SK-N-SH (cell line): ENCODE results near the gene ST8SIA6. TPM values are rescaled to one million over a fixed set of nuclear protein-coding genes. Genes with fewer than 3 reads are reported as not detected.

Experiments used
- CTCF ChIA-PET: fragments of 300-600, 350-600 bp; formaldehyde crosslinking; extraction: SDS; loops from one replicate; lab custom pipeline; 2021; lab: Yijun Ruan, JAX
- POLR2A ChIA-PET: fragments of 350-600 bp; sonication (Branson Sonifier 250); formaldehyde crosslinking; extraction: SDS; loops from one replicate; lab custom pipeline; 2020; ENCODE audit warnings: antibody characterized with exemption, inconsistent platforms; lab: Yijun Ruan, JAX
- DNase-seq: peaks from one replicate; pipeline ENCODE4 v3.0.0; 2012
- H2AFZ ChIP-seq: fragments of 200-600 bp; sonication (generic); 2 replicates; pipeline ENCODE4 v1.8.1; 2016; ENCODE audit warnings: antibody characterized with exemption, mild to moderate bottlenecking, low read depth
- H3F3A ChIP-seq: fragments of 200-600 bp; sonication (generic); replicated peaks from 2 replicates; pipeline ENCODE3; 2016; ENCODE audit warnings: antibody characterized with exemption, mild to moderate bottlenecking; ENCODE audit not compliant: insufficient read depth
- H3K27ac ChIP-seq, 2 experiments: fragments of 200-500 bp in 1 of 2; fragments of 200-600 bp in 1 of 2; sonication (Bioruptor generic) in 1 of 2; sonication (generic), shearing (Covaris generic) in 1 of 2; 2 replicates each; pipeline versions ENCODE4 v1.5.1 to v1.6.1; 2014 to 2016; ENCODE audit warnings: low read depth in 2 of 2, inconsistent platforms in 1 of 2, low read length in 1 of 2, mild to moderate bottlenecking in 1 of 2, mixed read lengths in 1 of 2
- H3K27me3 ChIP-seq: fragments of 200-600 bp; sonication (generic), shearing (Covaris generic); 2 replicates; pipeline ENCODE4 v1.6.1; 2016; ENCODE audit warnings: mixed run types; ENCODE audit not compliant: insufficient read depth
- H3K36me3 ChIP-seq, 2 experiments: fragments of 200-500 bp in 1 of 2; fragments of 200-600 bp in 1 of 2; sonication (Bioruptor generic) in 1 of 2; sonication (generic) in 1 of 2; replicated peaks in 1 of 2; 2 replicates each; pipeline versions ENCODE3 to v1.5.1; 2014 to 2016; ENCODE audit warnings: low read length in 1 of 2, mild to moderate bottlenecking in 1 of 2; ENCODE audit not compliant: insufficient read depth in 2 of 2, control insufficient read depth in 1 of 2
- H3K4me1 ChIP-seq, 2 experiments: fragments of 200-500 bp in 1 of 2; fragments of 200-600 bp in 1 of 2; sonication (Bioruptor generic) in 1 of 2; sonication (generic), shearing (Covaris generic) in 1 of 2; 2 replicates each; pipeline versions ENCODE4 v1.5.1 to v1.6.1; 2014 to 2016; ENCODE audit warnings: low read depth in 1 of 2, low read length in 1 of 2, mixed run types in 1 of 2; ENCODE audit not compliant: insufficient read depth in 2 of 2, control insufficient read depth in 1 of 2
- H3K4me2 ChIP-seq: fragments of 200-600 bp; sonication (generic), shearing (Covaris generic); 2 replicates; pipeline ENCODE4 v1.6.1; 2017; ENCODE audit warnings: mixed run types
- H3K4me3 ChIP-seq, 2 experiments: fragments of 200-500 bp in 1 of 2; fragments of 200-600 bp in 1 of 2; sonication (Bioruptor generic) in 1 of 2; sonication (generic), shearing (Covaris generic) in 1 of 2; 2 replicates each; pipeline versions ENCODE4 v1.5.1 to v1.8.1; 2014 to 2016; ENCODE audit warnings: low read depth in 2 of 2, inconsistent platforms in 1 of 2, low read length in 1 of 2, mild to moderate bottlenecking in 1 of 2, mixed read lengths in 1 of 2, moderate library complexity in 1 of 2
- H3K79me2 ChIP-seq: fragments of 200-600 bp; sonication (generic); 2 replicates; pipeline ENCODE4 v1.8.1; 2017; ENCODE audit warnings: mild to moderate bottlenecking; ENCODE audit not compliant: insufficient read depth
- H3K9ac ChIP-seq: fragments of 200-600 bp; sonication (generic); 2 replicates; pipeline ENCODE4 v1.6.1; 2017; ENCODE audit warnings: mixed run types
- H3K9me2 ChIP-seq: fragments of 200-600 bp; sonication (generic); 2 replicates; pipeline ENCODE4 v1.6.1; 2017; ENCODE audit warnings: mixed run types
- H3K9me3 ChIP-seq: fragments of 200-600 bp; sonication (generic); 2 replicates; pipeline ENCODE4 v1.6.1; 2017; ENCODE audit warnings: mixed run types, mild to moderate bottlenecking, moderate library complexity
- H4K20me1 ChIP-seq: fragments of 200-600 bp; sonication (generic); 2 replicates; pipeline ENCODE4 v1.6.1; 2017; ENCODE audit warnings: mild to moderate bottlenecking, mixed run types; ENCODE audit not compliant: insufficient read depth
- CTCF ChIP-seq: fragments of 200-600 bp; sonication (generic); IDR thresholded peaks from 2 replicates; pipeline ENCODE4 v1.6.1; 2017; ENCODE audit warnings: antibody characterized with exemption, mild to moderate bottlenecking, moderate library complexity
- EP300 ChIP-seq, 2 experiments: IDR thresholded peaks; 2 replicates each; pipeline versions ENCODE4 v1.4.0 to v1.6.1; 2012; ENCODE audit warnings: borderline replicate concordance in 1 of 2, low read depth in 1 of 2, low read length in 1 of 2
- EZH2phosphoT487 ChIP-seq: fragments of 200-600 bp; sonication (generic); IDR thresholded peaks from 2 replicates; pipeline ENCODE4 v1.6.1; 2017; ENCODE audit warnings: low read depth, mixed run types, mild to moderate bottlenecking, antibody characterized with exemption, moderate library complexity, borderline replicate concordance
- TAF1 ChIP-seq: IDR thresholded peaks from 2 replicates; pipeline ENCODE4 v1.6.1; 2012; ENCODE audit warnings: low read depth, mild to moderate bottlenecking, low read length, moderate library complexity, borderline replicate concordance
- TCF12 ChIP-seq: IDR thresholded peaks from 2 replicates; pipeline ENCODE4 v1.4.0; 2012
- TEAD4 ChIP-seq: IDR thresholded peaks from 2 replicates; pipeline ENCODE4 v1.4.0; 2012; ENCODE audit warnings: mild to moderate bottlenecking, borderline replicate concordance; ENCODE audit not compliant: insufficient read depth
- USF2 ChIP-seq: fragments of 150-350 bp; IDR thresholded peaks from 2 replicates; pipeline ENCODE4 v1.6.1; 2017; ENCODE audit warnings: antibody characterized with exemption, low read length, low read depth, borderline replicate concordance
- YY1 ChIP-seq: IDR thresholded peaks from 2 replicates; pipeline ENCODE4 v1.4.0; 2012; ENCODE audit warnings: low read depth, mild to moderate bottlenecking
- WGBS: methylation state at CpG from one replicate; pipeline ENCODE4 v1.1.6; 2017; ENCODE audit warnings: low lambda C conversion rate; 5-methylcytosine and 5-hydroxymethylcytosine counted together
- polyA plus RNA-seq, 3 experiments: library from polyadenylated mRNA; depleted of rRNA; stranded (reverse); fragments of >200 nt; gene quantifications; 2 replicates each; pipeline ENCODE4 v1.2.3, GENCODE V29; 2012

The ST8SIA6 gene
- polyA plus RNA-seq, 1 of the 3 experiments (the other 2 are of a cell fraction): 0.03 TPM

GRCh38 chr10:17309435-17309834 lies 145.0 kb downstream of the ST8SIA6 start:
- POLR2A ChIA-PET: no interaction called here

GRCh38 chr10:17307123-17307522 lies 147.3 kb downstream of the ST8SIA6 start:
- no peak overlapping the region for H2AFZ ChIP-seq
- H3K36me3 ChIP-seq: no peaks in the 10 kb centered on the region
- no peak overlapping the region for H3K9ac ChIP-seq
- no peak for DNase-seq
- H3K27ac ChIP-seq: no peak overlapping the region
- no peaks in the 10 kb centered on the region for H3F3A ChIP-seq
- WGBS: 25% methylated on average over 3 of the region's 3 CpGs
- H4K20me1 ChIP-seq: no peaks in the 10 kb centered on the region
- ChIA-PET CTCF (interaction anchor here (1.1 kb wide), 1 partner anchor 17 kb away, joined by 4 read pairs; no protein-coding TSS in a partner anchor), POLR2A (no interaction called here)
- TF ChIP-seq EZH2phosphoT487 (no peak), TEAD4 (no peak), CTCF (no peak), EP300 (IDR thresholded peaks at IDR 0.05; ENCODE audit: borderline replicate concordance in 1 of 2, low read depth in 1 of 2, low read length in 1 of 2) (no peak), TAF1 (no peak), USF2 (no peak), YY1 (no peak)
- H3K4me2 ChIP-seq: no peak overlapping the region
- no peaks in the 10 kb centered on the region for H3K9me2 ChIP-seq
- H3K9me3 ChIP-seq: no peaks in the 10 kb centered on the region
- no peaks in the 10 kb centered on the region for H3K79me2 ChIP-seq
- H3K27me3 ChIP-seq: no peaks in the 10 kb centered on the region; the same call in 1 of the 2 replicates
- no peaks in the 10 kb centered on the region for H3K4me1 ChIP-seq
- no peak overlapping the region for H3K4me3 ChIP-seq

More at GRCh38 chr10:17309435-17309834, 145.0 kb downstream of the ST8SIA6 start:
- CTCF ChIA-PET: interaction anchor here (0.6 to 1.8 kb wide), 2 partner anchors 19 to 96 kb away, joined by 3 read pairs; no protein-coding TSS in a partner anchor
- Histone ChIP-seq H3K36me3 (no peaks in the 10 kb centered on the region), H3F3A (no peaks in the 10 kb centered on the region), H3K4me1 (no peaks in the 10 kb centered on the region), H3K9me3 (no peaks in the 10 kb centered on the region), H3K4me3 (no peak overlapping the region), H3K9me2 (no peaks in the 10 kb centered on the region), H3K27ac (no peak overlapping the region), H3K9ac (no peak overlapping the region), H2AFZ (no peak overlapping the region), H3K27me3 (no peaks in the 10 kb centered on the region; the same call in 1 of the 2 replicates), H4K20me1 (no peaks in the 10 kb centered on the region), H3K79me2 (no peaks in the 10 kb centered on the region), H3K4me2 (no peak overlapping the region)
- no peak for TF ChIP-seq TCF12
- 75% methylated on average over 2 of the region's 2 CpGs for WGBS
- no peak for DNase-seq
